Caco-2 (cell line): ENCODE measurements around the gene CCZ1. TPM values are rescaled to one million over a fixed set of nuclear protein-coding genes. Genes with fewer than 3 reads are reported as not detected.
"Not testable (repeated sequence)": the region's sequence is repeated elsewhere in the genome, so short reads cannot be mapped to it uniquely, and the experiment has no call there.

Experiments
- Bru-seq: library from RNA; stranded (reverse); fragments of 400-500 nt; gene quantifications from one replicate; lab custom pipeline; 2021; lab: Mats Ljungman, UMichigan
- BruChase-seq, 2 experiments: library from RNA; stranded (reverse); fragments of 400-500 nt; gene quantifications; one replicate each; lab custom pipeline; 2021; lab: Mats Ljungman, UMichigan
- BruUV-seq: library from RNA; stranded (reverse); fragments of 400-500 nt; replicated peaks from 2 replicates; lab custom pipeline; 2021; lab: Mats Ljungman, UMichigan
- CTCF ChIA-PET: fragments of 300-600 bp; sonication (Branson Sonifier 250); formaldehyde crosslinking; loops from one replicate; lab custom pipeline; 2022; ENCODE audit warnings: antibody characterized with exemption; lab: Charles Lee
- POLR2A ChIA-PET: fragments of 300-600 bp; sonication (Branson Sonifier 250); formaldehyde crosslinking; loops from one replicate; lab custom pipeline; 2022; ENCODE audit warnings: antibody characterized with exemption; lab: Charles Lee
- DNase-seq, 2 experiments: peaks; one replicate each; pipeline versions ENCODE4 v3.0.0 to v3.0.0-alpha.2; 2020 to 2022
- H3K27me3 ChIP-seq: replicated peaks from 2 replicates; pipeline ENCODE4 v1.6.0; 2011; ENCODE audit warnings: low read length; ENCODE audit not compliant: control insufficient read depth, insufficient read depth
- H3K36me3 ChIP-seq: 2 replicates; pipeline ENCODE4 v1.5.1; 2011; ENCODE audit warnings: low read length; ENCODE audit not compliant: control insufficient read depth, insufficient read depth
- H3K4me1 ChIP-seq: fragments of 250-450 bp; sonication (Bioruptor Pico); 2 replicates; pipeline ENCODE4 v1.5.1; 2020; ENCODE audit warnings: mild to moderate bottlenecking
- H3K4me3 ChIP-seq: 2 replicates; pipeline ENCODE4 v1.5.1; 2011; ENCODE audit warnings: low read depth, mild to moderate bottlenecking, control low read depth, low read length
- H3K9me3 ChIP-seq: fragments of 250-450 bp; sonication (Bioruptor Pico); 2 replicates; pipeline ENCODE4 v1.5.1; 2020; ENCODE audit warnings: mild to moderate bottlenecking, moderate library complexity
- H3K27ac Mint-ChIP-seq: one replicate; pipeline ENCODE4 v1.8.0; 2022; ENCODE audit warnings: mixed read lengths; ENCODE audit not compliant: unreplicated experiment
- H3K27me3 Mint-ChIP-seq: one replicate; pipeline ENCODE4 v1.8.0; 2022; ENCODE audit warnings: mixed read lengths; ENCODE audit not compliant: insufficient read depth, unreplicated experiment
- H3K36me3 Mint-ChIP-seq: one replicate; pipeline ENCODE4 v1.8.0; 2022; ENCODE audit warnings: mild to moderate bottlenecking, mixed read lengths; ENCODE audit not compliant: insufficient read depth, unreplicated experiment
- H3K4me1 Mint-ChIP-seq: one replicate; pipeline ENCODE4 v1.8.0; 2022; ENCODE audit warnings: low read depth, mixed read lengths; ENCODE audit not compliant: unreplicated experiment
- H3K4me3 Mint-ChIP-seq: one replicate; pipeline ENCODE4 v1.8.0; 2022; ENCODE audit warnings: mild to moderate bottlenecking, moderate library complexity, mixed read lengths; ENCODE audit not compliant: unreplicated experiment
- H3K9me3 Mint-ChIP-seq: one replicate; pipeline ENCODE4 v1.8.0; 2022; ENCODE audit warnings: mixed read lengths; ENCODE audit not compliant: unreplicated experiment
- intact Hi-C: fragments of 100-400 bp; cut with micrococcal nuclease; formaldehyde crosslinking; loops from one replicate; pipeline ENCODE4 v1.10.0; 2022; ENCODE audit not compliant: unreplicated experiment
- long read RNA-seq: library from polyadenylated mRNA; stranded (forward); transcript quantifications from one replicate; pipeline ENCODE4 v2.0.0, GENCODE V29; 2022
- total RNA-seq: library from RNA; stranded (reverse); gene quantifications from 2 replicates; pipeline ENCODE4 v1.2.3, GENCODE V29; 2022
- TF ChIP-seq, protein P1 (sequence below), 2 experiments: fragments of 200-600 bp in 1 of 2; IDR thresholded peaks; 1 replicate in 1 of 2; 2 replicates in 1 of 2; pipeline versions ENCODE4 v1.5.1 to v1.8.0; 2011 to 2022; ENCODE audit warnings: antibody characterized with exemption in 1 of 2, control low read depth in 1 of 2, inconsistent platforms in 1 of 2, low read depth in 1 of 2, low read length in 1 of 2, mild to moderate bottlenecking in 1 of 2, moderate library complexity in 1 of 2; ENCODE audit not compliant: insufficient read depth in 1 of 2, severe bottlenecking in 1 of 2, unreplicated experiment in 1 of 2

The CCZ1 gene
- total RNA-seq (65.2 and 76.4 TPM in 2 replicates), Bru-seq, nascent RNA (percentile 62 among the genes with signal in this experiment), BruChase-seq, experiment 1, labeled RNA remaining after a 2-hour chase (percentile 68 among the genes with signal in this experiment), BruChase-seq, experiment 2, labeled RNA remaining after a 6-hour chase (percentile 68 among the genes with signal in this experiment)
- long read RNA-seq, transcript CCZ1-201 (15 exons, 1,802 nt), result major isoform, 82 of 92 reads
- long read RNA-seq, partial matches to known transcripts, result 1 of 92 reads
- long read RNA-seq, other reads (novel, unspliced or antisense), result 8 of 92 reads

DNA sequence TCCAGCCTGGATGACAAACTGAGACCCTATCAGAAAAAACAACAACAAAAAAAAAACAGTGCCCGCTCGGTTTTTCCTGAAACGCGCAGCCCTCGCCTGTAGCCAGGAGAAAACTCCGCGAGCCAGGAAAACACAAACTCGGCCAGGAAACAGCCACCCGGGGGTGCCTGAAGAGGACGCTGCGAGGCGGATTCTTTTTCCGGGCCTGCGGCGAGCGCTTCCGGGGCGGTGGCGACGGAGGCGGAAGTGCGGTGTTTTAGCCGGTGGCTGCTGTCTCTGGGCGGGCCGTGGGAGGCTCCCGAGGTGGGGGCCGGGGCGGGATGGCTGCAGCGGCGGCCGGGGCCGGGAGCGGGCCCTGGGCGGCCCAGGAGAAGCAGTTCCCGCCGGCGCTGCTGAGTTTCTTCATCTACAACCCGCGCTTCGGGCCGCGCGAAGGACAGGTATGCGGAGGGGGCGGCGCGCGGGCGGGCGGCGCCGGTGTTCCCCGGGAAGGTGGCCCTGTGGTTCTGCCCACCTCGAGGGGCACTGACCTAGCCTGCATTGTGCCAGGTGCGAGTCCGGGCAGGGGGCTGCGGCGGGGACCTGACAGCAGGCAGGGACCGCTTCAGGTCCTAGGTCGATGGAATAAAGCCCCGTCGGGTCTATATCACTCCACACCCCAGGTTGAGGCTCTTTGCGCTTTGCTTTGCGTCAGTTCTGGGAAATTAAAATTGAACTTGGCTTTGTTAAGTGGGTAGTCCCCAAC lies at the start of gene CCZ1:
Gene CCZ1 (plus strand): TSS at position 254 of the 745 bp plus-strand sequence. CDS start 67 bp downstream, at position 321.
- H3K4me3 ChIP-seq, result peak within 1 kb of the TSS; percentile 21
- Mint-ChIP-seq H3K27ac (peak within 1 kb of the TSS; percentile 70), H3K4me3 (peak within 1 kb of the TSS; percentile 78), H3K36me3 (peaks cover 10% of the 10 kb centered on the region)
- DNase-seq, result peak; percentile 68 to 79
- CTCF ChIA-PET, result interaction anchor here (0.6 kb wide), 1 partner anchor 111 kb away, joined by 3 read pairs; no protein-coding TSS in a partner anchor
- H3K9me3 ChIP-seq, H3K27me3 Mint-ChIP-seq, BruUV-seq, H3K4me1 ChIP-seq, intact Hi-C loops, H3K4me1 Mint-ChIP-seq, H3K36me3 ChIP-seq, POLR2A ChIA-PET, H3K9me3 Mint-ChIP-seq, H3K27me3 ChIP-seq: not testable (repeated sequence)
- TF ChIP-seq, protein P1, sequence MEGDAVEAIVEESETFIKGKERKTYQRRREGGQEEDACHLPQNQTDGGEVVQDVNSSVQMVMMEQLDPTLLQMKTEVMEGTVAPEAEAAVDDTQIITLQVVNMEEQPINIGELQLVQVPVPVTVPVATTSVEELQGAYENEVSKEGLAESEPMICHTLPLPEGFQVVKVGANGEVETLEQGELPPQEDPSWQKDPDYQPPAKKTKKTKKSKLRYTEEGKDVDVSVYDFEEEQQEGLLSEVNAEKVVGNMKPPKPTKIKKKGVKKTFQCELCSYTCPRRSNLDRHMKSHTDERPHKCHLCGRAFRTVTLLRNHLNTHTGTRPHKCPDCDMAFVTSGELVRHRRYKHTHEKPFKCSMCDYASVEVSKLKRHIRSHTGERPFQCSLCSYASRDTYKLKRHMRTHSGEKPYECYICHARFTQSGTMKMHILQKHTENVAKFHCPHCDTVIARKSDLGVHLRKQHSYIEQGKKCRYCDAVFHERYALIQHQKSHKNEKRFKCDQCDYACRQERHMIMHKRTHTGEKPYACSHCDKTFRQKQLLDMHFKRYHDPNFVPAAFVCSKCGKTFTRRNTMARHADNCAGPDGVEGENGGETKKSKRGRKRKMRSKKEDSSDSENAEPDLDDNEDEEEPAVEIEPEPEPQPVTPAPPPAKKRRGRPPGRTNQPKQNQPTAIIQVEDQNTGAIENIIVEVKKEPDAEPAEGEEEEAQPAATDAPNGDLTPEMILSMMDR (IDR thresholded peaks at IDR 0.05; ENCODE audit: insufficient read depth in 1 of 2, low read depth in 1 of 2, low read length in 1 of 2, severe bottlenecking in 1 of 2, unreplicated experiment in 1 of 2), result peak in 1 of 2 experiments; percentile 42

DNA sequence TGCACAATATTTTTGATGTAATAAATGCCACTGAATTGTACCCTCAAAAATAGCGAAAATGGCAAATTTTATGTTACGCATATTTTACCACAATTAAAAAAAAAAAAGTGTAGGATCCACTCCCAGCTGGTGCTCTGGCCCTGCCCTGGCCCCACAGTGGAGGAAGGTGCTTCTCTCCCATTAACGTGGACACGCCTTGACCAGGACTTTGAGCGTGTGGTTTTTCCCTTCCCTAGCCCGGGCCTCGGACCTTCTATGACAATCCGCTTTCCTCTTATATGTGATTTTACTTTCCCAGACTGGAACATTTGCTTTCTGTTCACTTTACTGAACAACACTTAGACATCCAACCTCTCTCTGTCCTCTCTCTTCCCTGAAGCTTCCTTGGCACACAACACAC lies 47.6 kb upstream of the CCZ1 start:
- no peaks in the 10 kb centered on the region for H3K27me3 ChIP-seq
- intact Hi-C loops, result loop anchor here (10.0 kb wide), 1 partner anchor 144 kb away; no protein-coding TSS in a partner anchor
- Mint-ChIP-seq H3K27ac (no peak overlapping the region), H3K9me3 (no peaks in the 10 kb centered on the region), H3K4me1 (no peaks in the 10 kb centered on the region), H3K36me3 (no peaks in the 10 kb centered on the region), H3K27me3 (no peaks in the 10 kb centered on the region), H3K4me3 (no peak overlapping the region)
- H3K9me3 ChIP-seq, result no peaks in the 10 kb centered on the region
- H3K4me1 ChIP-seq, result no peaks in the 10 kb centered on the region
- H3K36me3 ChIP-seq, result no peaks in the 10 kb centered on the region
- DNase-seq, result no peak
- no peak overlapping the region for H3K4me3 ChIP-seq
- CTCF ChIA-PET, result no interaction called here
- POLR2A ChIA-PET, result no interaction called here
- no TSS peak for BruUV-seq
- TF ChIP-seq, protein P1 (IDR thresholded peaks at IDR 0.05; ENCODE audit: insufficient read depth in 1 of 2, low read depth in 1 of 2, low read length in 1 of 2, severe bottlenecking in 1 of 2, unreplicated experiment in 1 of 2), result no peak

DNA sequence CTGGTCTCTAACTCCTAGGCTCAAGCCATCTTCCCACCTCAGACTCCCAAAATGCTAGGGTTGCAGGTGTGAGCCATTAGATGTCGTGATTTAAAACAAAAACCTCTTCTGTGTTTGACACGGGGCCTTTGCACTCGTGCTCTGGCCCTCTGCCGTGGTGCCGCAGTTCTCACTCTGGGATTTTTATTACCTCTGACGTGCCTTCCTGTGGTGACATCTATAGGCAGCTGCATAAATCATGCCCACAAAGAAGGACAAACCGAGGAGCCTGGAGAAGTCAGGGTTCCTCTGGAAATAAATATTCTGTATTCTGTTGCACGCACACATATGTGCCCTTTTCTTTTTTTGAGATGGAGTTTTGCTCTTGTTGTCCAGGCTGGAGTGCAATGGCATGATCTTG lies 43.8 kb upstream of the CCZ1 start:
- H3K27ac Mint-ChIP-seq, result no peak overlapping the region
- Histone ChIP-seq H3K9me3 (no peaks in the 10 kb centered on the region), H3K27me3 (no peaks in the 10 kb centered on the region), H3K4me1 (no peaks in the 10 kb centered on the region), H3K4me3 (no peak overlapping the region), H3K36me3 (no peaks in the 10 kb centered on the region)
- DNase-seq, result no peak
- intact Hi-C loops, result loop anchor here (5.0 to 10.0 kb wide), 2 partner anchors 140 to 583 kb away; no protein-coding TSS in a partner anchor
- H3K36me3 Mint-ChIP-seq, result no peaks in the 10 kb centered on the region
- BruUV-seq, result no TSS peak
- TF ChIP-seq, protein P1 (IDR thresholded peaks at IDR 0.05; ENCODE audit: insufficient read depth in 1 of 2, low read depth in 1 of 2, low read length in 1 of 2, severe bottlenecking in 1 of 2, unreplicated experiment in 1 of 2), result no peak
- H3K4me1 Mint-ChIP-seq, result no peaks in the 10 kb centered on the region
- ChIA-PET CTCF (no interaction called here), POLR2A (no interaction called here)
- H3K9me3 Mint-ChIP-seq, result no peaks in the 10 kb centered on the region
- H3K27me3 Mint-ChIP-seq, result no peaks in the 10 kb centered on the region
- H3K4me3 Mint-ChIP-seq, result no peak overlapping the region

DNA sequence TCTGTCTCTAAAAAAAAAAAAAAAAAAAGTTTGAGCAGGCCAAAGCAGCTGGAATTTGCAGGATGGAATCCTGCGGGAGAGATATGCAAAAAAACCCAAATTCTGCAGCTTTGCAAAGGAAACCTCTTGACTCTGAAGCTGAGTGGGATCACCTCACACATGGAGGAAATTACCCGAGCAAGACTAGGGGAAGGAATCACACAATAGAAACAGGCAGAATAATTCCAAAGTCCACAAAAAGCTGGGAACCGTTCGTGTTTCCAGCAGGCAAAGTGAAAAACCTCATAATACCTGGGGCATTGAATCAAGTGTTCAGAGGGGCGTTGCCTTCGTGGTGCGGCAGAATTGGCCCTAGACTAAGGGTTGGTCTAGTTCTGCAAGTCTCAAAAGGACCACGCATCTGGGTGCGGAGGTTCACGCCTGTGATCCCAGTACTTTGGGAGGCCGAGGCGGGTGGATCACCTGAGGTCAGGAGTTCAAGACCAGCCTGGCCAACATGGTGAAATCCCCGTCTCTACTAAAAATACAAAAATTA lies 41.4 kb upstream of the CCZ1 start:
- DNase-seq, H3K36me3 ChIP-seq, H3K36me3 Mint-ChIP-seq, H3K4me3 ChIP-seq, H3K27ac Mint-ChIP-seq, H3K9me3 Mint-ChIP-seq, H3K4me1 ChIP-seq, BruUV-seq, H3K9me3 ChIP-seq, H3K27me3 ChIP-seq, H3K4me1 Mint-ChIP-seq, H3K4me3 Mint-ChIP-seq, H3K27me3 Mint-ChIP-seq: not testable (repeated sequence)
- intact Hi-C loops, result loop anchor here (5.0 to 10.0 kb wide), 2 partner anchors 138 to 580 kb away; no protein-coding TSS in a partner anchor
- CTCF ChIA-PET, result interaction anchor here (0.6 to 1.1 kb wide), 8 partner anchors 12 to 463 kb away, joined by 3 to 6 read pairs (median 3); partner anchors contain the start of gene RNF216
- POLR2A ChIA-PET, result interaction anchor here (0.5 kb wide), 1 partner anchor 140 kb away, joined by 4 read pairs; no protein-coding TSS in a partner anchor
